Measurements from ENCODE around the gene RPRD1B. TPM values are rescaled to one million over a fixed set of nuclear protein-coding genes. Genes with fewer than 3 reads are reported as not detected.

The RPRD1B gene
- total and polyA plus RNA-seq, 2 of the 13 experiments (the other 11 are each of a cell fraction or from before 2014, with no cell fraction given): 31.1 to 41.5 TPM

DNA sequence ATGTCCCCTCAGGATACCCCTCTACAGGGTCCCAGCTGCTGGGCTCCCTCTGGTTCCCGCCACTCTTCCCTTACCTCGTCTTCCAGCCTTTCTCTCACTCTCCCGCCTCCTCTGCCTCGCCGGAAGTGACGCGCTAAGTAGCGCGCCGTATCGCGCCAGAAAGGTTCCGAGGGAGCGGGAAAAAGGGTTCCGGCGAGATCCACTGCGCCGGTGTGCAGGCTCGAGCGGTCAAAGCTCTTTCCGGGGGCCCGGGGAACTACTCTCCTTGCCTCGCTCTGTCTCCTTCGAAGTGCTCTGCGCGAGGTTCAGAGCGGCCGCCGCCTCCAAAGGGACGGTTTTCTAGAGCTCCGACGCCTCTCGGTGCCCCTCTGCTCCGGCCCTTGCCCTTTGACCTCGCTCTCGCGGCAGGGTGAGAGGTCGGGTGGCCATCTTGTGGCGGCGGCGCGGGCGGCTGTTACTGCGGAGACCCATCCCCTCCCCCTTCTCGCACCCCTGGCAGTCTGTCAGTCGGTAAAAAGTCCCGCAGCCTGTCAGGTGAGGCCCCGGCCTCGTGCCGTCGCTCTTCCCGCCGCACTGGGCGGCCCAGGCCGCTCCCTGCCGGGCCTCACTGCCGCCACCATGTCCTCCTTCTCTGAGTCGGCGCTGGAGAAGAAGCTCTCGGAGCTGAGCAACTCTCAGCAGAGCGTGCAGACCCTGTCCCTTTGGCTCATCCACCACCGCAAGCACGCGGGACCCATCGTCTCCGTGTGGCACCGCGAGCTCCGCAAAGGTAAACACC, at the start of gene RPRD1B, which contains the start of gene TTI1 (continued):
- peak; percentile 97 for TF ChIP-seq ZNF274 (CRISPR knock-in tag; IDR thresholded peaks at IDR 0.05)
- peak; percentile 80; the same call in 1 of the 2 replicates for TF ChIP-seq SATB2 (CRISPR knock-in tag; IDR thresholded peaks at IDR 0.05)
- TF ChIP-seq PTBP1 (IDR thresholded peaks at IDR 0.05; ENCODE audit: low read depth, low read length, poor library complexity, severe bottlenecking): peak; percentile 76
- 0 out of 2 replicates have a peak, but pooled peaks have one; percentile 59 for TF ChIP-seq MZF1 (CRISPR knock-in tag; IDR thresholded peaks at IDR 0.05; ENCODE audit: borderline replicate concordance)
- 0 out of 2 replicates have a peak, but pooled peaks have one; percentile 47 for TF ChIP-seq MLLT10 (CRISPR knock-in tag; IDR thresholded peaks at IDR 0.05)
- no peak for TF ChIP-seq U2AF2 (IDR thresholded peaks at IDR 0.05; ENCODE audit: low read depth, low read length)
- TF ChIP-seq DNMT1 (CRISPR knock-in tag; IDR thresholded peaks at IDR 0.05): peak; percentile 98
- TF ChIP-seq, protein P1, sequence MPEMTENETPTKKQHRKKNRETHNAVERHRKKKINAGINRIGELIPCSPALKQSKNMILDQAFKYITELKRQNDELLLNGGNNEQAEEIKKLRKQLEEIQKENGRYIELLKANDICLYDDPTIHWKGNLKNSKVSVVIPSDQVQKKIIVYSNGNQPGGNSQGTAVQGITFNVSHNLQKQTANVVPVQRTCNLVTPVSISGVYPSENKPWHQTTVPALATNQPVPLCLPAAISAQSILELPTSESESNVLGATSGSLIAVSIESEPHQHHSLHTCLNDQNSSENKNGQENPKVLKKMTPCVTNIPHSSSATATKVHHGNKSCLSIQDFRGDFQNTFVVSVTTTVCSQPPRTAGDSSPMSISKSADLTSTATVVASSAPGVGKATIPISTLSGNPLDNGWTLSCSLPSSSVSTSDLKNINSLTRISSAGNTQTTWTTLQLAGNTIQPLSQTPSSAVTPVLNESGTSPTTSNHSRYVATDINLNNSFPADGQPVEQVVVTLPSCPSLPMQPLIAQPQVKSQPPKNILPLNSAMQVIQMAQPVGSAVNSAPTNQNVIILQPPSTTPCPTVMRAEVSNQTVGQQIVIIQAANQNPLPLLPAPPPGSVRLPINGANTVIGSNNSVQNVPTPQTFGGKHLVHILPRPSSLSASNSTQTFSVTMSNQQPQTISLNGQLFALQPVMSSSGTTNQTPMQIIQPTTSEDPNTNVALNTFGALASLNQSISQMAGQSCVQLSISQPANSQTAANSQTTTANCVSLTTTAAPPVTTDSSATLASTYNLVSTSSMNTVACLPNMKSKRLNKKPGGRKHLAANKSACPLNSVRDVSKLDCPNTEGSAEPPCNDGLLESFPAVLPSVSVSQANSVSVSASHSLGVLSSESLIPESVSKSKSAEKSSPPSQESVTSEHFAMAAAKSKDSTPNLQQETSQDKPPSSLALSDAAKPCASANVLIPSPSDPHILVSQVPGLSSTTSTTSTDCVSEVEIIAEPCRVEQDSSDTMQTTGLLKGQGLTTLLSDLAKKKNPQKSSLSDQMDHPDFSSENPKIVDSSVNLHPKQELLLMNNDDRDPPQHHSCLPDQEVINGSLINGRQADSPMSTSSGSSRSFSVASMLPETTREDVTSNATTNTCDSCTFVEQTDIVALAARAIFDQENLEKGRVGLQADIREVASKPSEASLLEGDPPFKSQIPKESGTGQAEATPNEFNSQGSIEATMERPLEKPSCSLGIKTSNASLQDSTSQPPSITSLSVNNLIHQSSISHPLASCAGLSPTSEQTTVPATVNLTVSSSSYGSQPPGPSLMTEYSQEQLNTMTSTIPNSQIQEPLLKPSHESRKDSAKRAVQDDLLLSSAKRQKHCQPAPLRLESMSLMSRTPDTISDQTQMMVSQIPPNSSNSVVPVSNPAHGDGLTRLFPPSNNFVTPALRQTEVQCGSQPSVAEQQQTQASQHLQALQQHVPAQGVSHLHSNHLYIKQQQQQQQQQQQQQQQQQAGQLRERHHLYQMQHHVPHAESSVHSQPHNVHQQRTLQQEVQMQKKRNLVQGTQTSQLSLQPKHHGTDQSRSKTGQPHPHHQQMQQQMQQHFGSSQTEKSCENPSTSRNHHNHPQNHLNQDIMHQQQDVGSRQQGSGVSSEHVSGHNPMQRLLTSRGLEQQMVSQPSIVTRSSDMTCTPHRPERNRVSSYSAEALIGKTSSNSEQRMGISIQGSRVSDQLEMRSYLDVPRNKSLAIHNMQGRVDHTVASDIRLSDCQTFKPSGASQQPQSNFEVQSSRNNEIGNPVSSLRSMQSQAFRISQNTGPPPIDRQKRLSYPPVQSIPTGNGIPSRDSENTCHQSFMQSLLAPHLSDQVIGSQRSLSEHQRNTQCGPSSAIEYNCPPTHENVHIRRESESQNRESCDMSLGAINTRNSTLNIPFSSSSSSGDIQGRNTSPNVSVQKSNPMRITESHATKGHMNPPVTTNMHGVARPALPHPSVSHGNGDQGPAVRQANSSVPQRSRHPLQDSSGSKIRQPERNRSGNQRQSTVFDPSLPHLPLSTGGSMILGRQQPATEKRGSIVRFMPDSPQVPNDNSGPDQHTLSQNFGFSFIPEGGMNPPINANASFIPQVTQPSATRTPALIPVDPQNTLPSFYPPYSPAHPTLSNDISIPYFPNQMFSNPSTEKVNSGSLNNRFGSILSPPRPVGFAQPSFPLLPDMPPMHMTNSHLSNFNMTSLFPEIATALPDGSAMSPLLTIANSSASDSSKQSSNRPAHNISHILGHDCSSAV (CRISPR knock-in tag; IDR thresholded peaks at IDR 0.05; ENCODE audit: borderline replicate concordance): no peak
- peak; percentile 94 for TF ChIP-seq ZBTB3 (CRISPR knock-in tag; IDR thresholded peaks at IDR 0.05; ENCODE audit: borderline replicate concordance, low read depth)
- TF ChIP-seq ZSCAN29 (CRISPR knock-in tag; conservative IDR thresholded peaks at IDR 0.05): 0 out of 2 replicates have a peak, but pooled peaks have one; percentile 51
- TF ChIP-seq ZNF44 (CRISPR knock-in tag; IDR thresholded peaks at IDR 0.05): peak; percentile 53; the same call in 1 of the 2 replicates
- TF ChIP-seq, protein P2, sequence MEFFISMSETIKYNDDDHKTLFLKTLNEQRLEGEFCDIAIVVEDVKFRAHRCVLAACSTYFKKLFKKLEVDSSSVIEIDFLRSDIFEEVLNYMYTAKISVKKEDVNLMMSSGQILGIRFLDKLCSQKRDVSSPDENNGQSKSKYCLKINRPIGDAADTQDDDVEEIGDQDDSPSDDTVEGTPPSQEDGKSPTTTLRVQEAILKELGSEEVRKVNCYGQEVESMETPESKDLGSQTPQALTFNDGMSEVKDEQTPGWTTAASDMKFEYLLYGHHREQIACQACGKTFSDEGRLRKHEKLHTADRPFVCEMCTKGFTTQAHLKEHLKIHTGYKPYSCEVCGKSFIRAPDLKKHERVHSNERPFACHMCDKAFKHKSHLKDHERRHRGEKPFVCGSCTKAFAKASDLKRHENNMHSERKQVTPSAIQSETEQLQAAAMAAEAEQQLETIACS (CRISPR knock-in tag; IDR thresholded peaks at IDR 0.05): peak; percentile 27; the same call in 1 of the 2 replicates
- peak; percentile 100 for TF ChIP-seq CREM (IDR thresholded peaks at IDR 0.05)
- peak; percentile 97 for TF ChIP-seq CREM (CRISPR knock-in tag; IDR thresholded peaks at IDR 0.05)
- peak; percentile 49 for TF ChIP-seq KDM4B (CRISPR knock-in tag; IDR thresholded peaks at IDR 0.05)
- TF ChIP-seq ZNF441 (CRISPR knock-in tag; IDR thresholded peaks at IDR 0.05; ENCODE audit: borderline replicate concordance): peak; percentile 81
- peak; percentile 90 for TF ChIP-seq SPEN (CRISPR knock-in tag; IDR thresholded peaks at IDR 0.05; ENCODE audit: low read depth)
- peak; percentile 9; the same call in 1 of the 2 replicates for TF ChIP-seq ONECUT2 (CRISPR knock-in tag; IDR thresholded peaks at IDR 0.05)
